NCI-H1092 (cell line): ENCODE data around the gene HELT.
"Not testable (repeated sequence)": the region's sequence is repeated elsewhere in the genome, so short reads cannot be mapped to it uniquely, and the experiment has no call there.

Experiments used
- DNase-seq: peaks from one replicate; lab custom pipeline; 2025; lab: John Stamatoyannopoulos, UW

Gene HELT, protein sequence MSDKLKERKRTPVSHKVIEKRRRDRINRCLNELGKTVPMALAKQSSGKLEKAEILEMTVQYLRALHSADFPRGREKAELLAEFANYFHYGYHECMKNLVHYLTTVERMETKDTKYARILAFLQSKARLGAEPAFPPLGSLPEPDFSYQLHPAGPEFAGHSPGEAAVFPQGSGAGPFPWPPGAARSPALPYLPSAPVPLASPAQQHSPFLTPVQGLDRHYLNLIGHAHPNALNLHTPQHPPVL

GRCh38 chr4:185017964-185018772 is at the start of gene HELT:
TSS of gene HELT (plus strand) at chr4:185018490. CDS start at chr4:185018929, 439 bp downstream.
- DNase-seq = no peak

- no peak for DNase-seq
Measured at GRCh38 chr4:184968784-184969201, 49.5 kb upstream of the HELT start.

DNA sequence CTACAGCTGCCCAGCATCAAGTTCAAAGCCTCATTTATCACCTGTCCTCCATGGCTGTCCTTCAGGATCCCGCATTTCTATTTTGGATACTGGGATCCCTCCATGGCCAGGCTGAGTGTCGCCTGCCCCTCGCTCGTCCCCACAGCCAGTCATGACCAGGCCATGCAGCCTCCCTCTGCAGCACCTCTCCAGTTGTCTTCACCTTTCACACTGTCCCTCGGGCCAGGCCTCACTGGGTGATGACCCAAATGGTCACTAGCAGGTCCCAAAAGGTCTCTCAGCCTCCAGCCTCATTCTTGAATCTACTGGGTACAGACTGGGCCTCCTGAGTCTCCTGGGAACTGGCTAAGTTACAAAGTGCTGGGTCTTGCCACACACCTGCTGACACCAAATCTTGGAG is 48.7 kb upstream of the HELT start:
- no peak for DNase-seq

DNA sequence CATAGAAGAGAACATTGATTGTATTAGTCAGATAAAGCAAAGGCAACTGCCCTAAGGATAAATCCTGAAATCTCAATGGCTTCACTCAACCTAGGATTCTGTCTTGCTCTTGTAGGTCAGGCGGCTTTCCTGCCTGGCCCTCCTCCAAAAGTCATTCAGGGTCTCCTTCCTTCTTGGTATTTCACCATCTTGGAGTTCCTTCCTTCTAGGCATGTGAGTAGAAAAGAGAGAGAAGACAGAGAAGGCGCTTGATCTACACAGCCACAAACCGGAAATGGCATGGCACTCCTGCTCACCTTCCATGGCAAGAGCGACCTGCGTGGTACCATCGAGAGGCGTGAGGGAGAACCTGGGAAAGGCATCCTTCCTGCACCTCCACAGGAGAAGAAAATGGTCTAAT is 45.3 kb upstream of the HELT start:
- DNase-seq = no peak

GRCh38 chr4:184976348-184976747 is 41.9 kb upstream of the HELT start:
- not testable (repeated sequence) for DNase-seq

DNA sequence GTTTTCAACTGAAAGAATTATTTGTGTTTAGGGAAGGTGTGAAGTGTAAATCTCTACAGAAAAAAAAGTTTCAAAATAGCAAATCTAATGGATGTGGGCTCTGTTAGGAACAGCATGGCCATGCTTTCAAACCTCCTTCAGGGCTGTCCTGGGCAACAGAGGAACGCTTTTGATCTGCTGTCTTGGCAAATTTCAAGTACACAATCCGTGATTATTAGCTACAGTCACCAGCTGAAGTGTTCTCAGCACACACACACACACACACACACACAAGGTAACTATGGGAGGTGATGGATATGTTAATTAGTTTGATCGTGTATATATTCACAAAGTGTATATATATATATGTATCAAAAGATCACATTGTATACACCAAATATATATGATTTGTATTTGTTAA is 40.5 kb upstream of the HELT start:
- no peak for DNase-seq

GRCh38 chr4:184978211-184978610 is 40.1 kb upstream of the HELT start:
- DNase-seq = no peak

- no peak for DNase-seq
Measured at GRCh38 chr4:184979461-184980124, 38.7 kb upstream of the HELT start.

DNA sequence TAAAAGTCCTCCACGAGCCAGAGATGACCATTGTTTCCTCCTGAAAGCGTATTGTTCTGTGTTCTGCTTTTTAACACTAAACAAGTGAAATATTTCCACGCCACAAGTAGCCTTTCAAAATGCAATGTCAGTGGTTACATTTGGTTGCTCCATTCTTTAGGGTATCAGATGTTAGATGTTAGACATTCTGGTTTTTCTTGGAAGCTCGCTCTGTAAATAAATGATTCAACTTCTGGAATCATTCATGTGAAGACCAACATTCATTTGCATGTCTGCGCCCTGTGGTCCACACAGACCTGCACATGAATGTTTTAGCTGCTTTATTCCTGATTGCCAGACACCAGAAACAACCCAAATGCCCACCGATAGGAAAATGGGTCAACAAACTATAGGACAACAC is 38.0 kb upstream of the HELT start:
- no peak for DNase-seq

GRCh38 chr4:184983672-184984356 is 34.5 kb upstream of the HELT start:
- DNase-seq = peak; percentile 77

DNA sequence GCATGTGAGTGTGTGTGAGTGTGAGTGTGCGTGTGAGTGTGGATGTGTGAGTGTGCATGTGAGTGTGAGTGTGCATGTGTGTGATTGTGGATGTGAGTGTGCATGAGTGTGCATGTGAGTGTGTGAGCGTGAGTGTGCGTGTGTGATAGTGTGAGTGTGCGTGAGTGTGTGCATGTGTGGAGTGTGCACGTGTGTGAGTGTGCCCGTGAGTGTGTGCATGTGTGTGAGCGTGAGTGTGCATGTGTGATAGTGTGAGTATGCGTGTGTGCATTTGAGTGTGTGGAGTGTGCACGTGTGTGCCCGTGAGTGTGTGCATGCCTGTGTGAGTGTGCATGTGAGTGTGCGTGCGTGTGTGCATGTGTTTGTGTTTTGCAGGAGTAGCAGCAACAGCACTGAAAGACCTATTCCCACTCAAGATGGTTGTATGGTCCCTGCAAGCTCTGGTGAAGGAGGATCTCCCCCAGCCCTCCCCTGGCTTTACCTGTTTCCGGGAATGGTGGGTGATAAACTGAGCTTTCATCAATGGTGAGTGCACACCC is 30.7 kb upstream of the HELT start:
- DNase-seq = no peak

GRCh38 chr4:184988611-184989010 is 29.7 kb upstream of the HELT start:
- no peak for DNase-seq

DNA sequence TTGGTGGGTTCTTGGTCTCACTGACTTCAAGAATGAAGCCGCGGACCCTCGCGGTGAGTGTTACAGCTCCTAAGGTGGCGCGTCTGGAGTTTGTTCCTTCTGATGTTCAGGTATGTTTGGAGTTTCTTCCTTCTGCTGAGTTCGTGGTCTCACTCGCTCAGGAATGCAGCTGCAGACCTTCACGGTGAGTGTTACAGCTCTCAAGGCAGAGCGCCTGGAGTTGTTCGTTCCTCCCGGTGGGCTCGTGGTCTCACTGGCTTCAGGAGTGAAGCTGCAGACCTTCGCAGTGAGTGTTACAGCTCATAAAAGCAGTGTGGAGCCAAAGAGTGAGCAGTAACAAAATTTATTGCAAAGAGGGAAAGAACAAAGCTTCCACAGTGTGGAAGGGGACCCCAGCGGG is 29.0 kb upstream of the HELT start:
- DNase-seq = not testable (repeated sequence)

- DNase-seq = not testable (repeated sequence)
Measured at GRCh38 chr4:184990131-184990530, 28.2 kb upstream of the HELT start.

- DNase-seq = no peak
Measured at GRCh38 chr4:184991860-184992259, 26.4 kb upstream of the HELT start.

DNA sequence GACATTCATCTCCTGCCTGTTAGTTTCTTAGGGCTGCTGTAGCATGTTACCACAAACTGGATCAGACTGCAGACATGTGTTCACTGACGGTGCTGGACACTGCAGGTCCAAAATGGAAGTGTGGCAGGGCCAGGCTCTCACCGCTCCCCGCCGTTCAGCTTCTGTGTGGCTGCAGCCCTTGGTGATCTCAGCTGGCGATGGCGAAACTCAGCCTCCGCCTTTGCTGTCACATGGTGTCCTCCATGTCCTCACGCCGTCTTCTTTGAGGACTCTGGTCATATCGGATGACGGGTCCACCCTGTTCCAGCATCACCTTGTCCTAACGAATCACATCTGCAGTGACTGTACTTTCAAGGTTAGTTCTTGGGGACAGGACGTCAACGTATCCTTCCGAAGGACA is 25.9 kb upstream of the HELT start:
- no peak for DNase-seq

DNA sequence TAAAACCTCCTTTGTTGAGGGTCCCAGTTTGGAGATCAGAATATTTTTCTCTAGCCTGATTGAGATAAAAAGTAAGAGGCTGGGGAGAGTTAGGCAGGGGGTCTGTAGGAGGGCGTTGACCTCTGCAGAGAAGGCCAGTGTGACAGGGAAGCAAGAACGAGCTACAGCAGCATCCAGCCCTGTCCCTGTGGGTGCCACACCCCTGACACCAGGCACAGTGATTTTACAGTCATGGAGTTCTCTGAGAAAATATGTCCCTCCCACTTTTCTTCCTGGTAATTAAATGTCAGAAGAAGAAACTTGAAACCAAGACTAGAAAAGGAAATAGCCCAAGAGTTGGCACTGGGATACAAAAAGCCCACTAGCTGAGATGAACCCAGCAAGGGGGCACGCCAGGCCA is 25.0 kb upstream of the HELT start:
- DNase-seq = no peak

DNA sequence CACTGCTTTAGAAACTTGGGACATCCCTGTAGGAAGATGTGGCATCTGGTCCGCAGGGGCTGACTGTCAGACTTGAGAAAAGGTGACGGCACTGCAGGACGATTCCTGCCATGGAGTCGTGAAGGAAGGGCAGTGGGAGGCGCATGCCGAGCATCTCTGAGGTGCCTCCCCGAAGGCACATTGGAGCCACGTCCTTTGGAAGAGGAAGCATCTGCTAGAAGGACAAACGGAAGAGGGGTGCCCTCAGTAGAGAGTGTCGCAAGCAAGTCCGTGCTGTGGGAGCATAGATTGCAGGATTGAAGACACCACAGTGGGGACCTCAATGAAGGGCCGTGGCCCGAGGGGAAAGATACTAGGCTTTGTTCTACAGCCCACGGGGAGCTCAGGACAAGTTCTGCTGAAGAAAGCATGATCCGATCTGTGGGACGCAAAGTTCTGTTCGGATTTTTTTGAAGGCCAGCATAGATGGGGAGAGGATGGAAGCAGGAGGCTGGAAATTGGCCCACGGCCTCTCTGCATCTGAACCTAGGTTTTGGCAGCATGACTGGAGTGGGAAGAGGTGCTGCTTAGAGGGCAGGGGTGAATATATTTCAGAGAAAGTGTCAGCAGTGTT is 24.2 kb upstream of the HELT start:
- DNase-seq = no peak

DNA sequence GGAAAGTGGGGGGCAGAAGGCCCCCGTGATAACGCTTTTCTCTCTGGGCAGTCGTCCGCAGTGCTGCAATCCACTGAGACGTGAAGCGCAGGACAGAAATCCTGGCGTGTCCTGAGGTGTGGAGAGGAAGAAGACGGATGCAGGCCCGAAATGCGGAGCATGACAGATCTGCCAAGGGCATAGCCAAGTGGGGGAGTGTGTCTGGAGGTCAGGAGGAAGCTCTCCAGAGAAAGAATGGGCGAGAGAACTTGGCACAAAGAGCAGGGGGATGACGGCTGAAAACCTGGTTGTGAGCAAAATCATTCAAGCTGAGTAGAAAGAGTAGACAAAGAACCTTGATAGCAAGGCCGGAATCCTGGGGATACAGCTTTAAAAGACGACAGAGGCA is 23.7 kb upstream of the HELT start:
- DNase-seq = no peak

GRCh38 chr4:184997656-184998055 is 20.6 kb upstream of the HELT start:
- DNase-seq = not testable (repeated sequence)

DNA sequence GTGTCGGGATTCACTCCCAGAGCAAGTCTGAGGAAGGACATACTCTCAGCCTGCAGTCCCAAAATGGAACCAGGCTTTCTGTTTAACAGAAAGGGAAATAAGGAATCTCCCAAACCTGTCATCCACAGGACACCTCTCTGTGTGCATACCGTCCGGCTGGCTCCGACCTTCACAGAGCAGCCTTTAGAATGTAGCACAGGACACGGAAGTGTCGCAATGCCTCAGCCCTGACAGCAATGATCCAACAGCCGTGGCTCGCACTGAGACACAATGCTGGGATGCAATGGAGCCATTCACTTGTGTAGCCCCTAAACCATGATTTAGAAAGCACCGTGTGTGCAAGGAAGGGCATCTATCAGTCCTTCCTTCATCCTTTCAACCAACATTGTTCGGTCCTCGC is 15.5 kb upstream of the HELT start:
- no peak for DNase-seq
